Spleen (tissue), 7 donors: ENCODE measurements around the gene OSBPL1A.

ENCODE experiments used
- POLR2A ChIP-seq, 3 donors: fragments of 450-650 bp; IDR thresholded peaks; one replicate each; pipeline ENCODE4 v1.5.1; 2017; ENCODE audit warnings: antibody characterized with exemption in 3 of 3, mild to moderate bottlenecking in 1 of 3
- POLR2AphosphoS5 ChIP-seq, 3 donors: sonication (generic); formaldehyde crosslinking; IDR thresholded peaks; one replicate each; pipeline ENCODE4 v1.5.1; 2017; ENCODE audit warnings: antibody characterized with exemption in 3 of 3
- TF ChIP-seq, protein P1 (sequence below), 11 experiments: fragments of 200-600 bp in 7 of 11; fragments of 450-650 bp in 4 of 11; sonication (generic) in 4 of 11; IDR thresholded peaks in 8 of 11; conservative IDR thresholded peaks in 3 of 11; 1 replicate in 7 of 11; 2 replicates in 4 of 11; pipeline versions ENCODE4 v1.4.0 to v1.8.0; 2016 to 2021; ENCODE audit warnings: antibody characterized with exemption in 11 of 11, inconsistent platforms in 4 of 11, mild to moderate bottlenecking in 1 of 11
- donor health status: DM: no; HTN: no; CAD: no; lungs with moderate emphysema.
- donor health status: DM: no; HTN: no; CAD: no.
- donor health status: DM: no; HTN: no; CAD: no.

DNA sequence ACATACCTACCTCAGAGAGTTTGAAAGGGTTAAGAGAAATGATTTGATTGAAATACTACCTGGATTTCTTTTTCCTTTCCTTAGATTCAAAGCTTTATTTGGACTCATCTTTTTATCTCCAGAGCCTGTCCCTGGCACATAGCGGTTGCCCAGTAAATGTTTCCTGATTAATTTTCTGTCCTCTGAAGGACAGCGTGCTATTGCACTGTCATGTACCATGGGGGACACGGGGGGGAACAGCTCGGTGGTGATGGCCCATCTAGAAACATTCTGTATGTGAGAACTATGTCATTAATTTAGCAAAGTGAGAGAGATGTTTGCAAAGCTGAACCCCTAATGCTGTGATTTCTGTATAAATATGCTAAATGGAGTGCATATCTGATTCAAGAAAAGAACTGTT, 285.2 kb downstream of the OSBPL1A start:
- TF ChIP-seq, protein P1, sequence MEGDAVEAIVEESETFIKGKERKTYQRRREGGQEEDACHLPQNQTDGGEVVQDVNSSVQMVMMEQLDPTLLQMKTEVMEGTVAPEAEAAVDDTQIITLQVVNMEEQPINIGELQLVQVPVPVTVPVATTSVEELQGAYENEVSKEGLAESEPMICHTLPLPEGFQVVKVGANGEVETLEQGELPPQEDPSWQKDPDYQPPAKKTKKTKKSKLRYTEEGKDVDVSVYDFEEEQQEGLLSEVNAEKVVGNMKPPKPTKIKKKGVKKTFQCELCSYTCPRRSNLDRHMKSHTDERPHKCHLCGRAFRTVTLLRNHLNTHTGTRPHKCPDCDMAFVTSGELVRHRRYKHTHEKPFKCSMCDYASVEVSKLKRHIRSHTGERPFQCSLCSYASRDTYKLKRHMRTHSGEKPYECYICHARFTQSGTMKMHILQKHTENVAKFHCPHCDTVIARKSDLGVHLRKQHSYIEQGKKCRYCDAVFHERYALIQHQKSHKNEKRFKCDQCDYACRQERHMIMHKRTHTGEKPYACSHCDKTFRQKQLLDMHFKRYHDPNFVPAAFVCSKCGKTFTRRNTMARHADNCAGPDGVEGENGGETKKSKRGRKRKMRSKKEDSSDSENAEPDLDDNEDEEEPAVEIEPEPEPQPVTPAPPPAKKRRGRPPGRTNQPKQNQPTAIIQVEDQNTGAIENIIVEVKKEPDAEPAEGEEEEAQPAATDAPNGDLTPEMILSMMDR (IDR thresholded peaks at IDR 0.05 in 8 of 11, conservative IDR thresholded peaks at IDR 0.05 in 3 of 11): no peak
- TF ChIP-seq POLR2A (IDR thresholded peaks at IDR 0.05): no peak
- TF ChIP-seq POLR2AphosphoS5 (IDR thresholded peaks at IDR 0.05): no peak
